Right lobe of liver (tissue), 6 donors: Measurements from ENCODE around the gene THG1L. TPM values are rescaled to one million over a fixed set of nuclear protein-coding genes. Genes with fewer than 3 reads are reported as not detected.
A peak's percentile ranks its signal among the peaks of the same experiment; 100 is the strongest.

ENCODE experiments used
- ATAC-seq, 4 donors: fragments of 200-7000 bp; cut with Tn5 transposase; one replicate each; pipeline ENCODE4 v1.9.1; 2020; ENCODE audit warnings: mild to moderate bottlenecking in 4 of 4, moderate library complexity in 4 of 4
- DNase-seq, 3 donors: peaks; one replicate each; pipeline ENCODE4 v3.0.0-alpha.2; 2020
- H3K27ac ChIP-seq, 3 donors: fragments of 200-600 bp; one replicate each; pipeline ENCODE4 v1.8.0; 2022
- H3K27me3 ChIP-seq, 2 donors: fragments of 200-600 bp; one replicate each; pipeline ENCODE4 v1.8.0; 2022
- H3K36me3 ChIP-seq, 4 donors: fragments of 200-600 bp; sonication (generic) in 1 of 4; one replicate each; pipeline versions ENCODE4 v1.5.1 to v1.8.0; 2017 to 2022; ENCODE audit warnings: control low read depth in 1 of 4
- H3K4me1 ChIP-seq, 4 donors: fragments of 200-600 bp; sonication (generic) in 1 of 4; one replicate each; pipeline versions ENCODE4 v1.5.1 to v1.8.0; 2017 to 2022; ENCODE audit warnings: control low read depth in 1 of 4
- H3K4me3 ChIP-seq, 3 donors: fragments of 200-600 bp; one replicate each; pipeline ENCODE4 v1.8.0; 2022
- H3K9me3 ChIP-seq, 4 donors: fragments of 200-600 bp; sonication (generic) in 1 of 4; one replicate each; pipeline versions ENCODE4 v1.5.1 to v1.8.0; 2017 to 2022; ENCODE audit warnings: control low read depth in 1 of 4
- POLR2A ChIP-seq: fragments of 450-650 bp; IDR thresholded peaks from one replicate; pipeline ENCODE4 v1.6.1; 2017; ENCODE audit warnings: antibody characterized with exemption, mild to moderate bottlenecking
- WGBS: methylation state at CpG from one replicate; pipeline ENCODE4 v1.1.6; 2018; ENCODE audit warnings: low coverage, low lambda C conversion rate; ENCODE audit not compliant: insufficient coverage; ENCODE audit errors: missing lambda C conversion rate; 5-methylcytosine and 5-hydroxymethylcytosine counted together
- intact Hi-C, 2 donors: fragments of 100-400 bp; cut with DNase I; formaldehyde crosslinking; loops; one replicate each; pipeline versions ENCODE4 v1.11.2 to v1.14.1; 2022
- total RNA-seq, 6 experiments: library from RNA; depleted of rRNA in 2 of 6; stranded (reverse); fragments of >200 nt in 2 of 6; fragmentation: NEBNext Ultra II Directional in 3 of 6; extraction: Animal tissue kit (Norgen Biotek cat#: 25700) in 3 of 6; gene quantifications; one replicate each; pipeline versions ENCODE4 v1.1.0 to v1.2.4, GENCODE V29; 2016 to 2023
- TF ChIP-seq, protein P1 (sequence below), 4 donors: fragments of 200-600 bp in 3 of 4; fragments of 450-650 bp in 1 of 4; IDR thresholded peaks; one replicate each; pipeline versions ENCODE4 v1.5.1 to v1.8.0; 2016 to 2022; ENCODE audit warnings: antibody characterized with exemption in 4 of 4, mild to moderate bottlenecking in 2 of 4
- donor health status: DM: no; HTN: yes; CAD: no.
- donor health status: DM: no; HTN: no; CAD: no.
- donor health status: DM: no; HTN: no; CAD: no.
- donor health status: DM: no; HTN: yes; CAD: no.
- donor health status: DM: no; HTN: yes; CAD: no.

The THG1L gene
- total RNA-seq, 6 experiments from 2014 or later: 3.3 to 7.8 (median 5.5) TPM

DNA sequence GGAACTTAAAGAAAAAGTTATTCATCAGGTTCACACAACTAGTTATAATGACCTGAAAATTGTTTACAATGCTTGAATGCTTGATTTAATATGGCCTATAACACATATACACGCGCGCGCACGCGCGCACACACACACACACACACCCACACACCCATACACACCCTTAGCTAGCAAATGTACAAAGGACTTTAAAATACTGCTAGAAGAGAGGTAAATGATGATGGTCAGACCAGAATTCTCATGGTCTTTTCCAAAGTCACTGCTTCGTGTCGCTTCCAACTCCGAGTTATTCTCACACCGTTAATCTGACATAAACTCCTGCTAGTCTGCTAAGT lies 18.2 kb downstream of the THG1L start:
- H3K4me3 ChIP-seq: no peak overlapping the region
- H3K27ac ChIP-seq: no peak overlapping the region
- peaks cover 0 to 26% (median 8%) of the 10 kb centered on the region in 4 donors for H3K4me1 ChIP-seq
- H3K27me3 ChIP-seq: no peaks in the 10 kb centered on the region
- TF ChIP-seq, protein P1, sequence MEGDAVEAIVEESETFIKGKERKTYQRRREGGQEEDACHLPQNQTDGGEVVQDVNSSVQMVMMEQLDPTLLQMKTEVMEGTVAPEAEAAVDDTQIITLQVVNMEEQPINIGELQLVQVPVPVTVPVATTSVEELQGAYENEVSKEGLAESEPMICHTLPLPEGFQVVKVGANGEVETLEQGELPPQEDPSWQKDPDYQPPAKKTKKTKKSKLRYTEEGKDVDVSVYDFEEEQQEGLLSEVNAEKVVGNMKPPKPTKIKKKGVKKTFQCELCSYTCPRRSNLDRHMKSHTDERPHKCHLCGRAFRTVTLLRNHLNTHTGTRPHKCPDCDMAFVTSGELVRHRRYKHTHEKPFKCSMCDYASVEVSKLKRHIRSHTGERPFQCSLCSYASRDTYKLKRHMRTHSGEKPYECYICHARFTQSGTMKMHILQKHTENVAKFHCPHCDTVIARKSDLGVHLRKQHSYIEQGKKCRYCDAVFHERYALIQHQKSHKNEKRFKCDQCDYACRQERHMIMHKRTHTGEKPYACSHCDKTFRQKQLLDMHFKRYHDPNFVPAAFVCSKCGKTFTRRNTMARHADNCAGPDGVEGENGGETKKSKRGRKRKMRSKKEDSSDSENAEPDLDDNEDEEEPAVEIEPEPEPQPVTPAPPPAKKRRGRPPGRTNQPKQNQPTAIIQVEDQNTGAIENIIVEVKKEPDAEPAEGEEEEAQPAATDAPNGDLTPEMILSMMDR (IDR thresholded peaks at IDR 0.05): no peak
- TF ChIP-seq POLR2A: no peak
- intact Hi-C loops: no loop called here
- whole genome bisulfite sequencing: 73% methylated on average over 11 of the region's 11 CpGs
- H3K36me3 ChIP-seq: peaks cover 0 to 2% (median 0%) of the 10 kb centered on the region in 4 donors
- no peaks in the 10 kb centered on the region for H3K9me3 ChIP-seq
- no peak for ATAC-seq
- DNase-seq: no peak

DNA sequence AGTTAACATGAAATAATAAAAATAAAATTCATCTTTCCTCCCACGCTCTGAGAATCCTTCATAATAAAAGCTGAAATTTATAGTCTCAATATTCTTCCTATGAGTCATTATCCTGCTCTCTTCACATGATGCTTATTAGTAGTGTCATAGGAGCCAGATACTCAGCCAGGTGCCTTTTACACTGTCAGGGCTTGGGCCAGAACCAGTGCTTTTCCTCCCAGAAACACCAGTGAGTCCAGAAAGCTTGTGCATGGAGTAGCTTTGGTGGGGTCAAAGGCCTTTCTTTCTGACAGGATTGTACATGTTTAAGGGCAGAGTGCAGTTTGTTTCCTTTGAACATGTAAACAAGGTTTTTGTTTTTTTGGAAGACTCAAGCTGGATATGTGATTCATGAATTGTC lies 19.1 kb downstream of the THG1L start:
- TF ChIP-seq, protein P1 (IDR thresholded peaks at IDR 0.05): no peak
- no peak for TF ChIP-seq POLR2A
- DNase-seq (peak in 1 of 3 donors; percentile 51), ATAC-seq (peak; percentile 75 to 94 (median 87))
- no peak overlapping the region for H3K4me3 ChIP-seq
- H3K27me3 ChIP-seq: no peaks in the 10 kb centered on the region
- peaks cover 0 to 8% (median under 1%) of the 10 kb centered on the region in 4 donors for H3K36me3 ChIP-seq
- intact Hi-C loops: no loop called here
- H3K27ac ChIP-seq: peak overlapping the region in 2 of 3 donors; percentile 7 to 40
- peaks cover 0 to 17% (median 8%) of the 10 kb centered on the region in 4 donors for H3K4me1 ChIP-seq
- H3K9me3 ChIP-seq: no peaks in the 10 kb centered on the region
- WGBS: 67% methylated on average over 1 of the region's 1 CpG

DNA sequence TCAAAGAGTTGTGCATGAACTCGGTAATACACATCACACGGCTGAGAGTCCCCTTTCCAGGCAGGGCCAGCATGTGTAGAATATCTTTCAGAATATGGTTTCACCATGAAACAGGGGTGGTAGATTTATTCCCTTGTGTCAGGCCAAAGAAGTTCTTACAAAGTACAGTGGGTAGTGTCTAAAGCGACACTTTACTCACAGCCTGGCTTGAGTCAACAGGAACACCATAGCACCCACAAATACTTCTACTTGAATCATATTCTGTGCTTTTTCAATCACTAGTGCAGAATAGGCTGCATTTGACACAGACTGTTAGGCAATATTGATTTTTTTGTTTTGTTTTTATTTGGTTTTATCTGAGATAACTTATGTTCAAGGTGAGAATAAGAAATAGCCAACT lies 24.9 kb downstream of the THG1L start:
- WGBS: 82% methylated on average over 3 of the region's 3 CpGs
- intact Hi-C loops: no loop called here
- ATAC-seq: no peak

DNA sequence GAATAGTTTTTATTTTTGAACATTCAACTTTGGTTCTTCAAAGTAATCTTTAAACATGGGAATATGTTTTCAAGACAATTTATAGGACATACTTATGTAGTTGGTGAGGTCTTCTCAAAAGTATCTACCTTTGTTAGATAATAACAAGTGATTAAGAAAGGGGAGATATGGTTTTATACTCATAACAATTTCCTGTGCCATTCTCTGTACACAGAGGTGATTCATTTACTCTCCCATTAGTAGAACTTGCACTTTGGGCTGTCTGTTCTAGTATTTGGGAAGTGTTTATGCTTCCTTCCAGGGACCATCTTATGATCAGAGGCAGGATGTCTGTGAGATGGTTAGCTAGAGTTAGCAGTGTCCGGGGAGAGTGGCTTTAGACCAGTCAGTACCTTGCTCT lies 27.5 kb downstream of the THG1L start:
- ATAC-seq: no peak
- TF ChIP-seq, protein P1 (IDR thresholded peaks at IDR 0.05): no peak
- no peaks in the 10 kb centered on the region for H3K9me3 ChIP-seq

More for the DNA sequence above, 24.9 kb downstream of the THG1L start:
- Histone ChIP-seq H3K36me3 (peaks cover 0 to 11% (median under 1%) of the 10 kb centered on the region in 4 donors), H3K27me3 (no peaks in the 10 kb centered on the region), H3K4me1 (peaks cover 0 to 2% (median under 1%) of the 10 kb centered on the region in 4 donors), H3K9me3 (no peaks in the 10 kb centered on the region), H3K4me3 (no peak overlapping the region), H3K27ac (no peak overlapping the region)
- TF ChIP-seq, protein P1 (IDR thresholded peaks at IDR 0.05): no peak
- no peak for TF ChIP-seq POLR2A
- no peak for DNase-seq

More for the DNA sequence above, 27.5 kb downstream of the THG1L start:
- Histone ChIP-seq H3K27me3 (no peaks in the 10 kb centered on the region), H3K36me3 (peaks cover 0 to 11% (median 0%) of the 10 kb centered on the region in 4 donors), H3K27ac (no peak overlapping the region), H3K4me1 (no peaks in the 10 kb centered on the region), H3K4me3 (no peak overlapping the region)
- DNase-seq: no peak
- intact Hi-C loops: no loop called here
- 73% methylated on average over 1 of the region's 1 CpG for WGBS
